Central memory CD4-positive, alpha-beta T cell (primary cell): ENCODE measurements around the gene KRTAP12-2.
A peak's percentile ranks its signal among the peaks of the same experiment; 100 is the strongest.

Source experiments
- DNase-seq: peaks from one replicate; pipeline ENCODE4 v3.0.0; 2022

KRTAP12-2 gene

DNA sequence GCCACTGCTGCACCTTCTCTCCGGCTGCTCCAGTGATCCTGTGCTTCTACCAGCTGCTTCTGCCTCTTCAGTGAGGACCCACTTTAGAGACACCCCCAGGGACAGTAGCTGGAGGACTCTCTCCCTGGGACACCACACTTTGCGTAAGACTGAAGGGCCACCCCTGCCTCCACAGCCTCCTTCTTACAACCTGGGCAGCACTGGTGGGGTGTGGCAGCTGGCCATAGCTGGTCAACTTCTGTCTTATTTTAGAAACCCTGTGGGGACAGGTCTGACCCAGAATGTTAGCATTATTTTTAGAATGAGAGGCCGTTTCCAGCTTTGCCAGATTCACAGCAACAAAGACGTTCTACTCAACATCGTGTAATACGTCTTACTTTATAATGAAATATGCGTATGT lies 41.0 kb downstream of the KRTAP12-2 start:
- DNase-seq = no peak

DNA sequence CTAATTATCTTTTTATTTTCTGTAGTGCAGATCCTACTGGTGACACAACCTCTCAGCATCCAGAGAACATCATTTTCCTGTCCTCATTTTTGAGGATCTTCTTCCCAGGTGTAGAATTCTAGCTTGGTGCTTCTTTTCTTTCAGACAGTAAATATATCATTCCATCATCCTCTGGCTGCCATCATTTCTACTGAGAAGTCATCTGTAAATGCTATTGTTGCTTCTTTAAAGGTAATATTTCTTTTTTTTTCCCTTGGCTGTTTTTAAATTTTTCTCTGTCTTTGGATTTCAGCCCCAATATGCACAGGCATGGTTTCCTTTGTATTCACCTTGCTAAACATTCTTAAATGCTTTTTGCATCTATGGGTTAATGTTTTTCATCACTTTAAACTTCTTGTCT lies 43.2 kb downstream of the KRTAP12-2 start:
- no peak for DNase-seq

DNA sequence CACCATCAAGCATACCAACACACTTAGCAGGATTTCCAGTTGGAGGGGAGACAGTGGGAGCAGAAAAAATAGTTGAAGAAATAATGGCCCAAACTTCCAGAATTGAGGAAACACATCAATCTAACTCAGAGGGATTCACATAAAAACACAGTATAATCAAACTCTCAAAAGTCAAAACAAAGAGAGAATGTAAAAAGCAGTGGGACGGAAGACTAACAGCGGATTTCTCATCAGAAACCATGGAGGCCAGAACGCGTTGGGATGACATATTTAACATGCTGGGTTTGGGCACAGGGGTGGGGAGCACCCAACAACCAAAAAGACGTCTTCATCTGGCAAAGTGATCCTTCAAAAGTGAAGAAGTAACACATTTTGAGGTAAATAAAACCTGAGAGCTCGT lies 46.8 kb downstream of the KRTAP12-2 start:
- no peak for DNase-seq

DNA sequence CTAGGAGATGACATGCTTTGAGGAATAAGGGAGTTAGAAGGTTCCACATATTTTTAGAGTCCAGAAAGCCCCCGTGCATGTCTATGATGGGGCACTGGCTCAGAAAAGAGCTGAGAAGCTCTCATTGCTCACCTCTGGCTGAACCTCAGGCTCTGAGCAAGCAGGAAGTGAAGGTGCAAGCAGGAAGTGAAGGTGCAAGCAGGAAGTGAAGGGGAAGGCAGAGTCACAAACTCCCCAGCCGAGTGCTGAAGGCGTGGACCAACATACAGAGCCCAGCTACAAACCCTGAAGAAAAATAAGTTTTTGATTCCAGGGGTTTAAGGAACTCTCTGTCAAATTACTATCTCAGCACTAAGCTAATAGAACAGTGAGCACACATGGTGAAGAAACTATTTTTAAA lies 47.8 kb downstream of the KRTAP12-2 start:
- peak; percentile 73 for DNase-seq

DNA sequence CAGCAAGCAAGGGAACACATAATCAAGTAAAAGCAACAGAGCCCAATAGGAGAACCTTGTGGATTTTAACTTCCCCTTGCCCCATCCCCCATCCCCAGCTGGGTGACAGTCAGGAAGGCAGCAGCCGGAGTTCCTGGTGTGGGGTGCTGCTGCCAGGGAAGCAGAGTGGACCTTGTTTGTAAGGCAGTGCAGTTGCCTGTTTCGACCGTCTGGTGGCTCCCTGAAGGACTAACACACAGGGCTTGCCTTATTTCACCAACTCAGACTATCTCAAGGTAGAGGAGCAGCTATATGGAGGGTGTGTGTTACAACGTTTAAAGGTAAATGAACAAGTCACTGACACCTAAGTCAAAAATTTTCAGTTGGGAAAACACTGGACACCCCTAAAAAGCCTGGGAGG lies 48.2 kb downstream of the KRTAP12-2 start:
- DNase-seq = no peak

DNA sequence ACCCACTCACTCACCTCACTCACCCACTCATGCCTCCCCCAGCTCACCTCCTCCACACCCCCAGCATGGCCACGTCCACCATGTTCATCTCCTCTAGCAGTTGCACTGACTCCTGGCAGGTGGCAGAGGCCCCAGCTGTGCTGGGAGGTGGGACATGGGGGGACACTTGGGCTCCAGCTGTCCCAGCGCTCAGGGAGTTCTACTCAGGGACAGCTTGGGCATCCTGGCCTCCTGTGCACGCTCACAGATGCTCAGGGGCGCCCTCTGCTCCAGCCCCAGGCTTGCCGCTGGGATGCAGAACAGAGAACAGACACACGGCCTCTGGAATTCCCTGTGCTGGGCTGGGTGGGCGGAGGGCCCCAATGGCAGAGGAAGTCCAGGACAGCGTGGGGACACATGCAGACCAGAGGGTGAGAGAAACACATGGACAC lies 49.6 kb downstream of the KRTAP12-2 start:
- DNase-seq = no peak

DNA sequence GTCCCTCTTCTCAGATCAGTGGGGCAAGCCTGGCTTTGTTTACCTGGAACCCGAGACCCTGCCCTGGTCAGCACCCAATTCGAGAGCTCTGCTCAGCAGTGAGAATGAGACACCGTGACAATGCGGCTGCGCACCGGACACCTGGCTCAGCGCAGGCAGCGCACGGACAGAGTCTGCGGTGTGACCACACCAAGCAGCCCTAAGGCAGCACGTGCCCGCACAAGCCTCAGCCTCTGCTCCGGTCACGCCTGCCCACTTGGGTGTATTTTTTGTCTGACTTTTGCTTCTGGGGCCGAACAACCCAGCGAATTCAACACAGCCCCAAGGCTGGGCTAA lies 50.2 kb downstream of the KRTAP12-2 start:
- no peak for DNase-seq
